ENCODE data around the gene PRICKLE3.
A peak's percentile ranks its signal among the peaks of the same experiment; 100 is the strongest.

The PRICKLE3 gene

GRCh38 chrX:49186125-49187027 is at the start of gene PRICKLE3:
Gene PRICKLE3 (minus strand): TSS chrX:49186373. CDS start chrX:49186297, 76 bp downstream.
- H3K4me3 ChIP-seq (ENCODE audit: low read depth, low read length): peak within 1 kb of the TSS; percentile 67
- no peak for DNase-seq (ENCODE audit: low read depth)

- no peak overlapping the region for H3K4me3 ChIP-seq (ENCODE audit: low read depth, low read length)
- DNase-seq (ENCODE audit: low read depth): no peak
Measured at GRCh38 chrX:49233887-49234555, 47.8 kb upstream of the PRICKLE3 start.

GRCh38 chrX:49233176-49233575 is 47.0 kb upstream of the PRICKLE3 start, which contains the start of gene CACNA1F:
Gene CACNA1F (minus strand): TSS chrX:49233340. CDS start chrX:49233309, 31 bp downstream.
- H3K4me3 ChIP-seq (ENCODE audit: low read depth, low read length): no peak within 1 kb of the TSS

GRCh38 chrX:49232525-49232924 is 46.4 kb upstream of the PRICKLE3 start:
- DNase-seq (ENCODE audit: low read depth): no peak
- H3K4me3 ChIP-seq (ENCODE audit: low read depth, low read length): no peak overlapping the region

More at GRCh38 chrX:49233176-49233575, 47.0 kb upstream of the PRICKLE3 start, which contains the start of gene CACNA1F:
- no peak for DNase-seq (ENCODE audit: low read depth)

- no peak for DNase-seq (ENCODE audit: low read depth)
- H3K4me3 ChIP-seq (ENCODE audit: low read depth, low read length): no peak overlapping the region
Measured at GRCh38 chrX:49231333-49232000, 45.3 kb upstream of the PRICKLE3 start.

GRCh38 chrX:49230500-49231232 is 44.5 kb upstream of the PRICKLE3 start:
- peak overlapping the region; percentile 11 for H3K4me3 ChIP-seq (ENCODE audit: low read depth, low read length)
- no peak for DNase-seq (ENCODE audit: low read depth)

- no peak overlapping the region for H3K4me3 ChIP-seq (ENCODE audit: low read depth, low read length)
- no peak for DNase-seq (ENCODE audit: low read depth)
Measured at GRCh38 chrX:49228185-49228584, 42.0 kb upstream of the PRICKLE3 start.

- H3K4me3 ChIP-seq (ENCODE audit: low read depth, low read length): no peak overlapping the region
- DNase-seq (ENCODE audit: low read depth): no peak
Measured at GRCh38 chrX:49227726-49228125, 41.6 kb upstream of the PRICKLE3 start.

GRCh38 chrX:49226946-49227345 is 40.8 kb upstream of the PRICKLE3 start:
- no peak overlapping the region for H3K4me3 ChIP-seq (ENCODE audit: low read depth, low read length)
- no peak for DNase-seq (ENCODE audit: low read depth)

GRCh38 chrX:49225858-49226257 is 39.7 kb upstream of the PRICKLE3 start:
- DNase-seq (ENCODE audit: low read depth): no peak
- H3K4me3 ChIP-seq (ENCODE audit: low read depth, low read length): no peak overlapping the region

GRCh38 chrX:49221868-49222267 is 35.7 kb upstream of the PRICKLE3 start:
- DNase-seq (ENCODE audit: low read depth): no peak
- H3K4me3 ChIP-seq (ENCODE audit: low read depth, low read length): no peak overlapping the region

GRCh38 chrX:49220100-49220499 is 33.9 kb upstream of the PRICKLE3 start:
- H3K4me3 ChIP-seq (ENCODE audit: low read depth, low read length): no peak overlapping the region
- DNase-seq (ENCODE audit: low read depth): no peak

GRCh38 chrX:49214996-49215526 is 28.9 kb upstream of the PRICKLE3 start:
- no peak overlapping the region for H3K4me3 ChIP-seq (ENCODE audit: low read depth, low read length)
- no peak for DNase-seq (ENCODE audit: low read depth)

GRCh38 chrX:49214416-49214815 is 28.2 kb upstream of the PRICKLE3 start:
- DNase-seq (ENCODE audit: low read depth): no peak
- no peak overlapping the region for H3K4me3 ChIP-seq (ENCODE audit: low read depth, low read length)

- no peak for DNase-seq (ENCODE audit: low read depth)
- no peak overlapping the region for H3K4me3 ChIP-seq (ENCODE audit: low read depth, low read length)
Measured at GRCh38 chrX:49212861-49213260, 26.7 kb upstream of the PRICKLE3 start.

- no peak overlapping the region for H3K4me3 ChIP-seq (ENCODE audit: low read depth, low read length)
- no peak for DNase-seq (ENCODE audit: low read depth)
Measured at GRCh38 chrX:49212209-49212608, 26.0 kb upstream of the PRICKLE3 start.

GRCh38 chrX:49211074-49211473 is 24.9 kb upstream of the PRICKLE3 start:
- no peak overlapping the region for H3K4me3 ChIP-seq (ENCODE audit: low read depth, low read length)
- DNase-seq (ENCODE audit: low read depth): no peak

- no peak overlapping the region for H3K4me3 ChIP-seq (ENCODE audit: low read depth, low read length)
- DNase-seq (ENCODE audit: low read depth): no peak
Measured at GRCh38 chrX:49210406-49210805, 24.2 kb upstream of the PRICKLE3 start.

All from skeletal muscle cell (primary cell).